Testis (tissue), 3 donors: ENCODE results near the gene GALNT14. TPM values are rescaled to one million over a fixed set of nuclear protein-coding genes. Genes with fewer than 3 reads are reported as not detected.

Experiments used
- DNase-seq: peaks from one replicate; pipeline ENCODE4 v3.0.0-alpha.2; 2019
- H3K27ac ChIP-seq, 2 donors: fragments of 200-600 bp; sonication (generic); one replicate each; pipeline ENCODE4 v1.5.1; 2019
- H3K27me3 ChIP-seq: fragments of 200-600 bp; sonication (generic); one replicate; pipeline ENCODE4 v1.5.1; 2019
- H3K36me3 ChIP-seq: fragments of 200-600 bp; sonication (generic); one replicate; pipeline ENCODE4 v1.5.1; 2017; ENCODE audit warnings: low read depth; ENCODE audit errors: missing control alignments
- H3K4me1 ChIP-seq: fragments of 200-600 bp; sonication (generic); one replicate; pipeline ENCODE4 v1.5.1; 2019
- H3K4me3 ChIP-seq, 2 donors: fragments of 200-600 bp; sonication (generic); one replicate each; pipeline ENCODE4 v1.5.1; 2017 to 2019
- H3K9me3 ChIP-seq: fragments of 200-600 bp; sonication (generic); one replicate; pipeline ENCODE4 v1.5.1; 2017
- CTCF ChIP-seq, 3 experiments: fragments of 450-650 bp in 2 of 3; fragments of 200-600 bp in 1 of 3; sonication (generic) in 1 of 3; IDR thresholded peaks; one replicate each; pipeline ENCODE4 v1.5.1; 2016 to 2019; ENCODE audit warnings: antibody characterized with exemption in 3 of 3, mild to moderate bottlenecking in 2 of 3, moderate library complexity in 1 of 3
- POLR2A ChIP-seq: fragments of 450-650 bp; IDR thresholded peaks from one replicate; pipeline ENCODE4 v1.6.1; 2017; ENCODE audit warnings: antibody characterized with exemption, mild to moderate bottlenecking, moderate library complexity
- WGBS, 2 donors: methylation state at CpG; one replicate each; pipeline ENCODE4 v1.1.5; 2018; 5-methylcytosine and 5-hydroxymethylcytosine counted together
- intact Hi-C: fragments of 100-400 bp; cut with DNase I; formaldehyde crosslinking; loops from one replicate; pipeline ENCODE4 v1.15.1; 2023; ENCODE audit warnings: low total_unique reads
- polyA plus RNA-seq: library from polyadenylated mRNA; stranded (reverse); fragments of 350-450 nt; fragmentation: Illumina TruSeq; extraction: RNeasy Lipid Tissue Mini Kit (QIAGEN cat#74804); gene quantifications from one replicate; pipeline ENCODE4 v1.2.3, GENCODE V29; 2014; ENCODE audit warnings: low read depth, low replicate concordance; ENCODE audit not compliant: insufficient read depth
- total RNA-seq, 2 donors: library from RNA; depleted of rRNA; stranded (reverse); fragments of >200 nt; gene quantifications; one replicate each; pipeline ENCODE4 v1.2.3, GENCODE V29; 2016

GALNT14 gene
- total and polyA plus RNA-seq, 3 donors from 2014 or later, result 6.9 to 31.5 (median 11.6) TPM

GRCh38 chr2:31038385-31038784, 99.9 kb downstream of the GALNT14 start:
- 76 to 83% methylated on average over 4 of the region's 4 CpGs for WGBS, 2 donors
- TF ChIP-seq CTCF (IDR thresholded peaks at IDR 0.05) (no peak), POLR2A (no peak)
- no peaks in the 10 kb centered on the region for H3K4me1 ChIP-seq
- DNase-seq, result no peak
- H3K27ac ChIP-seq, result no peak overlapping the region
- no peaks in the 10 kb centered on the region for H3K9me3 ChIP-seq
- H3K36me3 ChIP-seq, result no peaks in the 10 kb centered on the region
- no peaks in the 10 kb centered on the region for H3K27me3 ChIP-seq
- no peak overlapping the region for H3K4me3 ChIP-seq
- intact Hi-C loops, result no loop called here

- intact Hi-C loops, result no loop called here
- no peak overlapping the region for H3K27ac ChIP-seq
- no peaks in the 10 kb centered on the region for H3K9me3 ChIP-seq
- H3K4me1 ChIP-seq, result no peaks in the 10 kb centered on the region
- no peak for DNase-seq
- H3K27me3 ChIP-seq, result no peaks in the 10 kb centered on the region
- H3K4me3 ChIP-seq, result no peak overlapping the region
- no peaks in the 10 kb centered on the region for H3K36me3 ChIP-seq
- TF ChIP-seq CTCF (IDR thresholded peaks at IDR 0.05), result no peak
- TF ChIP-seq POLR2A, result no peak
Observed at GRCh38 chr2:31037058-31037457, 101.2 kb downstream of the GALNT14 start.

- Histone ChIP-seq H3K4me3 (no peak overlapping the region), H3K27ac (no peak overlapping the region), H3K4me1 (no peaks in the 10 kb centered on the region), H3K27me3 (no peaks in the 10 kb centered on the region), H3K36me3 (no peaks in the 10 kb centered on the region), H3K9me3 (no peaks in the 10 kb centered on the region)
- intact Hi-C loops, result no loop called here
- no peak for TF ChIP-seq CTCF (IDR thresholded peaks at IDR 0.05)
- TF ChIP-seq POLR2A, result no peak
- DNase-seq, result no peak
- 43% methylated on average over 1 of the region's 1 CpG for WGBS, 2 donors
Observed at GRCh38 chr2:31033032-31033431, 105.2 kb downstream of the GALNT14 start.

- no peak overlapping the region for H3K4me3 ChIP-seq
- TF ChIP-seq CTCF (IDR thresholded peaks at IDR 0.05), result no peak
- no peak for TF ChIP-seq POLR2A
- H3K27ac ChIP-seq, result no peak overlapping the region
- H3K27me3 ChIP-seq, result no peaks in the 10 kb centered on the region
- H3K4me1 ChIP-seq, result no peaks in the 10 kb centered on the region
- no peak for DNase-seq
- no peaks in the 10 kb centered on the region for H3K36me3 ChIP-seq
- intact Hi-C loops, result no loop called here
- WGBS, 2 donors, result 53 to 80% methylated on average over 3 of the region's 3 CpGs
- no peaks in the 10 kb centered on the region for H3K9me3 ChIP-seq
Observed at GRCh38 chr2:31032475-31032874, 105.8 kb downstream of the GALNT14 start.

GRCh38 chr2:31031132-31031706, 107.0 kb downstream of the GALNT14 start:
- TF ChIP-seq CTCF (IDR thresholded peaks at IDR 0.05) (no peak), POLR2A (no peak)
- no peak overlapping the region for H3K27ac ChIP-seq
- no peaks in the 10 kb centered on the region for H3K4me1 ChIP-seq
- H3K36me3 ChIP-seq, result no peaks in the 10 kb centered on the region
- H3K9me3 ChIP-seq, result no peaks in the 10 kb centered on the region
- intact Hi-C loops, result no loop called here
- H3K4me3 ChIP-seq, result no peak overlapping the region
- DNase-seq, result no peak
- WGBS, 2 donors, result 42 to 92% methylated on average over 1 of the region's 1 CpG
- no peaks in the 10 kb centered on the region for H3K27me3 ChIP-seq
